T-helper 9 cell (primary cell): Measurements from ENCODE around the gene BRINP3.
"Not testable (repeated sequence)": the region's sequence is repeated elsewhere in the genome, so short reads cannot be mapped to it uniquely, and the experiment has no call there.

Experiments
- DNase-seq: peaks from one replicate; pipeline ENCODE4 v3.0.0-alpha.2; 2020
- total RNA-seq, 2 donors: gene quantifications; one replicate each; lab custom pipeline; 2026; lab: John Stamatoyannopoulos, UW

BRINP3 gene
- total RNA-seq: 0 reads per million in 2 donors

DNA sequence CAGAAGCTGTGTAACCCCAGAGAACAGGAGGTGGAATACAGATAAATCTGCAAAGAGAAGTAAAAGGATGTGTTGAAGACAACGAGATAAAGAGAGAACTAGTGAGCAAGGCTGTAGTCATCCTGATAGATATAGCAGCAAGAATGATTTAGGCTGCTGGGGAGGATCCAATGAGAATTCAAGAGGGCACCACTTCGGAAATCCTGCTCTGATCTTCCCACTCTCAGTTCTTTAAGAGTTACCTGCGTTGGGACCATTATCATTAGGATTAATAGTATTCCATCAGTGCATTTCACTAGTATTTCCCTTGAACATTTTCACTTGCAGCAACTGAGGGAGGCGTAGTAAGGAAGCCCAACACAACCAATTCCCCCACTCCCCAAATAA, at the start of gene BRINP3:
Gene BRINP3 (minus strand): TSS at position 103 of the 387 bp plus-strand sequence.
- DNase-seq: no peak

DNA sequence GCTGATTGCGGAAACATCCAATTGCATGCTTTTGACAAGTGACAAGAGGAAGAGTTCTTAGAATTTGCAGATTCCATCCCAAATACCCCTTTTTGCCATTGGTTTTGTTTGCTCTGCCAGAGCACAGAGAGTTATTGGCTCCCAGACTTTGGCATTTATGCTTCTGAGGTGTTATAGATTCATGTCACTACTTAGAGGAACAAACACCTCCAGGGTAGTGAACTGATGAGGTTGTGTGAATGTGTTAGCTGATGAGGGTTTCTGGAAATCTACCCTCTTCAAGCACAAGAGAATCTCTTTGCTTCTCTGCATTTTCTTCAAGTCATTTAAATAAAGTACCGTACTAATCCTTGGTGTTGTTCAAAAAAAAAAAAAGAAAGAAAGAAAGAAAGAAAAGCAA, 33.9 kb upstream of the BRINP3 start:
- DNase-seq: no peak

DNA sequence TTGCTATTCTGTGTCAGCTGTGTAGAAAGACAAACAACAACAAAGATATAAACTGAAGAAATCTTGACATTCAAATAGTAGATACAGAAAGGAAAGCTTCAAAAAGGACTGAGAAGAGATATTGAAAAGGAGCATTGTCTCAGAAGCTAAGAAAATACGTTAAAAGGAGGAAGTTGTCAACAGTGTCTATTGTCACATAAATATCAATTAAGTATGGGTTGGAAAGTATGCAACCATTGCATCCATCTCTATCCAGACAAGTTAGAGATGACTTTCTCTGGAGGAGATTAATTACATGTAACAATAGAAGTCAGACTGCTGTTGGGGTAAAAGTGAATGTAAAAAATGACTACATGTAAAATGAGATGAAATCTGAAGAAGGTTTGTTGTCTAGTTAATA, 29.7 kb upstream of the BRINP3 start:
- DNase-seq: no peak

DNA sequence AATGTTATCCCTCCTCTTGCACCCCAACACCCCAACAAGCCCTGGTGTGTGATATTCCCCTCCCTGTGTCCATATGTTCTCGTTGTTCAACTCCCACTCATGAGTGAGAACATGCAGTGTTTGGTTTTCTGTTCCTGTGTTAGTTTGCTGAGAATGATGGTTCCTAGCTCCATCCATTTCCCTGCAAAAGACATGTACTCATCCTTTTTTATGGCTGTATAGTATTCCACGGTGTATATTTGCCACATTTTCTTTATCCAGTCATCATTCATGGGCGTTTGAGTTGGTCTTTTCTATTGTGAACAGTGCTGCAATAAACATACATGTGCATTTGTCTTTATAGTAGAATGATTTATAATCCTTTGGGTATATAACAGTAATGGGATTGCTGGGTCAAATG, 26.9 kb upstream of the BRINP3 start:
- not testable (repeated sequence) for DNase-seq

DNA sequence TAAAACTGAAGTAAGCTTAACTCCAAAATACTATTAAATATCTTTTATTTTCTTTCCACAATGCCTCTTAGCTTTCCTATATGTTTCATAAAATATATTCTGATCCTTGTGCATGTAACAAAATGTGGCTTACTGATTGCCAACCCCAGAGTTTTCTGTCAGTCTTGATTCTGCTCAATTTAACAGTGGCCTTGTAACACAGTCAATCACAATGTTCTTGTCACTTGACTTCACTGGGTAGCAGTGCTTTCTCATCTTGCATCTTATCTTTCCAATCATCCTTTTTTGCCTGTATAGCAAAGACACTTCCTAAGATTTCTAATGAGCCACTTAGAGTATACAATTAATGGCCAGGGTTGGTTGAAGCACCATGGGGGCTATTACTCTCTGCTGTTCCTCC, 19.9 kb upstream of the BRINP3 start:
- DNase-seq: no peak

DNA sequence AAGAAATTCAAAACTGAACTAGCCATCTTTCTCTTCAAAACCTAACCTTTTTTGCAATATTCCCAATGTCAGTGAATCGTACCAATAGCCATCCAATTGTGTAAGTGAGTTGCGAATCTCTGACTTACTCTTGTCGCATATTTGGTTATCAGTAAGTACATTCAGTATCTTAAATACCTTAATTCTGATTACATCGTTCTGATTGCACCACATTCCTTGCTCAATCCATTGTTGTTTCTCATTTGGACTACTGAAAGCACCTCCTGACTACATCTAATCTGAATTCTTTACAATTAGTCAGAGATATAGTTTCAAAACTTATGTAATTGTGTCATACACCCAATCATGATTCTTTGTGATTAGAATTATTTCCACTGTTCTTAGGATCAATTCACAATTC, 16.8 kb upstream of the BRINP3 start:
- DNase-seq: no peak

DNA sequence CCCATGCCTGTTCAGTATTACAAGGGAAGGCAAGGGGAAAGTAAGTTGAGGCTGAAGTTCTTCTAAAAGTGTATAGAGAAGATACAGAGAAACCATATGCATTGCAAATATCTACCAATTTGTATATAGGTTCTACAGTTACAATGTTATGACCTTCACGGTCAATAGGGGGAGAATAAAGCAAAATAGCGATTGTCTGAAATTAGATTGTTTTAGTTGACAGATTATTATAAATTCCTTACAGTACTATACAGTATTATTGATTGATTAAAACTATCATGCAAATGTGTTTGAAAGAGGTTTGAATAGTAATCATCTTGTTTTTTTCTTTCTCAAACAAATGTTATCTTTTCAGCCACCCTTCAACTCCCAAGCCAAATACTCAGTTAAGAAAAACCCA, 13.7 kb upstream of the BRINP3 start:
- no peak for DNase-seq

DNA sequence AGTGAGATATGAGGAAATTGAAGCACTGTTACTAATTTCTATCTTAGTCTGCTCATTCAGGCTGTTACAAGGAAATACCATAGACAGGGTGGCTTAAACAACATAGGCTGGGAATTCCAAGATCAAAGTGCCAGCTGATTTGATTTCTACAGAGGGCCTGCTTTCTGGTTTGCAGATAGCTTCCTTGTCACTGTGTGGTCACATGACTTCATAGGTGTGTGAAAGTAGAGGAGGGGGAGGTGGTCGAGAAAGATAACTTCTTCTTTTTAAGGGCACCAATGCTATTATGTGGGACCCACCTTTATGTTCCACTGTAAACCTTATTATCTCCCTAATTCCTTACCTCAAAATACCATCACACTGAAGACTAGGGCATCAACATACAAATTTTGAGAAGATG, 6.4 kb upstream of the BRINP3 start:
- DNase-seq: no peak

DNA sequence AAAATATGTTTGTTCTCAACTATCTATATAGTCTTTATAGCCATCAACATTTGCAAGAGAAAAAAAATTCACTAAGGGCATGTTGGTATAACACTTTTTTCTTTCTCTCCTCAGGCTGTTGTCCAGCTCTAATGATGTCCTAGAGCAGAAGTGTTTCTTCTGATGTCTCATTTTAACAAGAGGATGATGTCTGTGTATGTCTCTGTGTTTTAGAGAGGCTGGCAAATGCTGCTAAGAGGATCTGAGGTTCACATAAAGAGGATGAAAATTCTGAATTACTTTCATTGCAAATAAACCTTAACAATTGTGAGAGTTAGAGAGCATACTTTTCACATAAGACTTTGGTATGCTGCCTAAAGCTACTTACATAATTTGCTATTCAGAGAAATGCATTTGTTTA, 2.6 kb upstream of the BRINP3 start:
- DNase-seq: no peak

DNA sequence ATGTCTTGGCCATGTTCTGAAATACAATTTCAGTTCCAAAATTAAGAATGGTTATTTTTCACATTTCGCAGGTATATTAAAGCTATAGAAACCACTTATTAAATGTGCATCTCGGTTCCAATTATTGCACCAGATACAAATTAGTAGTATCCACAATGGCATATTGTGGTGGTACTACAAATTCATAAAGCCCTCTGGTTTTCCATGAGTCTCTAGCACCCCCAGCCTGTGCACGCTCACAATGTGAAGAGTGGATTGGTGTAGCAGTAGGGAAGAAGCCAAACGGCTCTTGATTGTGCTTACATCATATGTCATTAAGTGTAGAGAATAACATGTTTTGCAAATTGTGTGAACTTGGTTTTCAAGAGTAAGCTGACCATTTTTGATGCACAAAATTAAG, 1.9 kb upstream of the BRINP3 start:
- DNase-seq: no peak

DNA sequence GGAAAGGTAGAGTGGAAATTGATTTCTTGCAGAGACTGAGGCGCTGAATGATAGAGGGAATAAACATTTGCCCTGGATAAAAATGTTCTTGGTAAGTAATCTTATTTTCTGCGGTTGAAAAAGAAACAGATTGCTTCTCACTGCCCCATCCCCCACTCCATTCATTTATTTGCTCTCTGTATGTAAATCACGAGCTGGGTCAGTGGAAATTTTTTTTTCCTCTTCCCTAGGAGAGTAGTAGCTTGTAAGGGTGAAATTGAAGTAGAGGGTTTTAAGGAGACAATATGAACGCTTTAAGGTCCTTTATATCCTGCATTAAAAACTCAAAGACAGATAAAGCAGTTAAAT, 1.4 kb upstream of the BRINP3 start:
- DNase-seq: no peak

DNA sequence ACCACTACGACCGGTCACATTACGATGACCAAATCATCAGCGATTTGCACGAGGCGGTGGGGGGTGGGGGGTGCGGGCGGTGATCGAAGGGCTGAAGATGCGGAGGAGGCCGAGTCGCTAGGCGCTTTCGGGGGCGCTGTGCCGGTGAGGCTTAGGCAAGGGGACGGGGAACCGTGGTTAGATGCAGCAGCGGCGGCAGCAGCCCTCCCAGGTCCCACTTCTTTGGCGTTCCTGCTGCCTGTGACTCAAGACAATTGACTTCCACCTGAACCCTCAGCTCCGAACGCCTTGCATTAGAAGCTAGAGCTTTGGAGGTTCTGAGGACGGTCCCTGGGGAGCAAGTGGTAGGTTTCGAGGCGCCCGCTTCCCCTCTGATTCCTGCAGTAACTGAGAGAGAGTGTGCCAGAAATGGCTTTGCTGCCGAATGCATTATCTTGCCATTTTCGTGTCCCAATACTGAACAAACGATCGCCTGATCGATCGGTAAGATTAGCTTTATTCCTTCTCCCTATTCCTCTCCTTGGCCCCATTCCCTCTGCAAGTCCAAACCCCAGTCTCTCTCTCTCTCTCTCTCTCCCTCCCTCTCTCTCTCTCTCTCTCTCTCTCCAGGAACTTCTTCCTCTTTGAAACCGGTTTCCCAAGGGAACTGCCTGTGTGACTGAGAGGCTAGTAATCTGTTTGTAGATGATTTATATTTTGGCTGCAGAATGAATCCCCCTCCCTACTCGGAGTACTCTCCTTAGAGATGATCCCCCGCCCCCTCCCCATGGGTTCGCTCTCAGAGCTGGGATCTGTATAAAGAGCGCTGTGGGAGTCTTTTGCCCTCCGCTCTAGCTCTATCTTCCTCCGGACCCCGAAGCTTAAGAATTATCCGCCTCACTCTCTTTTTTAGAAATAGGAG, 735 bp upstream of the BRINP3 start:
- no peak for DNase-seq

DNA sequence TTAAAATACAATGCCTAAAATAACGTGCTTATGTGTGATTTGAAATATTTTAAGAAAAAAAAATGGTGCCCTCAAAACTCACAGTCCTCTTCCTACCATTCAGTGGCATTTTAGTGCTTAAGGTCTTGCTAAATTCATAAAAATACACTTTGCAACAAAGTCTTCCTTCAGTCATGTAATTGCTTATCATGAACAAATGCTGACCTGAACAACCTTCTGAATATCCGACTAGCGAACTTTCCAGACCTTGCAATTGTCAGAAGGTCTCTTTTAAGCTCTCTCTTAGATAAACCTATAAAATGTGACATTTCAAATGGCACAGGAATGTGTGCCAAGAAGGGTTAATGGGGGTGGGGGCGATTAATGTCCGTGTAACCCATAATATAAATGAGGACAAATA, 858 bp downstream of the BRINP3 start:
- DNase-seq: no peak

DNA sequence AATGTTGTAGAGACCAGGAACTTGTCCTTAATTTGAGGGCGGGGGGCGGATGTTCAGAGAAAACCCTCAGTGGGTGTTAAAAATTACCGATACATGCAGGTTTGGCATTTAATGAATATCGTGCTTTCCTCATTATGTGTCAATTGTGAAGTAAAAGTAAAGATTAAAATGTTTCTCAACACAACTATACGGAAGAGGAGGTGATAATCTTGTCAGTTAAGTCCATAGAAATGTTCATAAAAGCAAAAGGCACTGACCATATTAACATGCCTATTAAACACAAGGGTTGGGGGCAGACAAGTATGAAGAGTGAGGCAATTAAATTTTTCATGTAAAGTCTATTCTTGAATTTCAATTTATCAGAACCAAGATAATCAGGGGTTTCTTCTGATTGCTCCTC, 1.3 kb downstream of the BRINP3 start:
- DNase-seq: no peak

DNA sequence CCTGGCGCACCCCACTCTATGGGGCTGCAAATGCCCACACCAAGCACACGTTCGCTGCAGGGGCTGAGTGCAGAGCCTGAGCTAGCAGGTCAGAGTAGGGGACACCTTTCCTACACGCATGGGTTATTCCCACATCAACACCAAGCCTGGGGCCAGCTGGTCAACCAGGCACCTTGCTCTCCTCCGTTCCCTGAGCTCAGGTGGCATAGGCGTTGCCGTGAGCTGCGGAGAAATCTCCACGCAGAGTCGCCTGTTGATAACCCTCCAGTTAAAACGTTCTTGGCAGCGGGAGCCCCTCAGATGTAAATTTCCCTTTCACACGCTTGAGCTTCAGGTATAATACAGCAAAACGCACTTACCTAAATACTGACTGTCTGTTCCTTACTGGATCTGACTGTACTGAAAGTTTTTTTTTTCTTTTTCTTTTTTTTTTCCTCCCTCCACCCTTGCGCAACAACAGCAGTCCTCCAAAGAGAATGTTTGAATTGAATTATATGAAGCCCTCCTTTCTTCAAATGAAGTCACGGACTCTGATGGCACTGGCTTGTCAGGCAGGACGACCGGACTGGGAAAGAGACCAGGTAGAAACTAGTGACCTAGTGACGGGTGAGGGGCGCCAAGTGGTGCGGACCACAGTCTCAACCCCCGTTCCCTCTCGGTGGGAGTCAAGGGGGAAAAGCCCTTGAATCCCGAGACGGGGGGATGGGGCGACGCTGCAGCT, 2.1 kb downstream of the BRINP3 start:
- DNase-seq: no peak

DNA sequence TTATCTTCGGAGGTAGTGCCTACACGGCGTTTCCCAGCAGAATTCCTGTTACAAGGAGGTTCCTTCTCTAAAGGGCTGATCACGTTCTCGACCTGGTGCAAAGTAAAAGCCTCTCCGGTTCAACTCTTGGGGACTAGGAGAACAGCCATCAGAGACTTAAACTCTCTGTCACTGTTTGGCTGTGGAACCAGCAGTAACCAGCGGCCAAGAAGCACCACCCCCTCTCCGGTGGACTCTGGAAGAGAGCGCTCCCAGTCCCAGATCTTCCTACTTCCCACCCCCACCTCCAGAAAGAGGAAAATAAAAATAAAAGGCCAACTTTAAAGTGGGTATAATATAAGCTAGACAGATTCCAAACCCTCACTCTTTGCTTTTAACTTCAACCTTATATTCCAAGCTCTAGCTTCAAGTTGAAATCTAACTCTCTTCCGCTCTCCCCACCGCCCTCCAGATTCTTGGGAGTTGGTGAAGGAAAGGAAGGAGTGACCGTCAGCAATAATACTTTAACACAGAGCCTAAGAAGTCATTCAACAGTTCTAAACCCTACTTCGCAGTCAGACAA, 2.9 kb downstream of the BRINP3 start:
- DNase-seq: no peak

DNA sequence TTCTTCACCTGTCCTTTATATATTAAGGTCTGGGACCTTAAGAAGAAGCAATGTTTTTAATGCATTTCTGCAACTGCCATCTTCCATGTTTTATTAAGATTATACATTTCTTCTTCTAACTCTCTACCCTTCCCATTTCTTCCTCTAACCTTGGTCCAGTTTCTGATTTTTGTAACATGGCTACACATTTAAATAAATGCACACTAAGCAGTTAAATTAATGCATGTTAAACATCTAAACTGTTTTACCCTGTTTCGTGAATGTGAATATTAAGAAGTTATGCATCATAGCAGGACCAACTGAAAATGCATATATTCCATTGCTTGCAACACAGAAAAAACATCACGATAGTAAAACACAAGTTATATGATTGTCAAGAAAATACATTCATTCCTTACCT, 3.7 kb downstream of the BRINP3 start:
- DNase-seq: no peak

DNA sequence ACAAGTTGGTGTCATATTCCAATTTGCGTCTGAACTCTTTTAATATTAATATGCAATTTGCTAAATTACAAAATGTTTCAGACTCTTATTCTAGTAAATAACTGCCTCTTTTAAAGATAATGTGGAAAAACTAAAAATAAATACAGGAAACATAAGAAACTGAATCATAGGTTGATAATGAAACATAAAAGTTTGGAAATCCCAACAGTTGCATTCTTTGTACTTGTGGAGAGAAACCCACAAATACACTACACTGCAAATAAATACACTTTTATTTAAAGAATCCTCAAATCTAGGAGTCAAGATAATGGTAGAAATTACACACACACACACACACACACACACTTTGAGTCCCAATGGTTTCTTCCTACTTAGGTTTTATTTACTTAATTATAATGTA, 5.2 kb downstream of the BRINP3 start:
- DNase-seq: no peak

DNA sequence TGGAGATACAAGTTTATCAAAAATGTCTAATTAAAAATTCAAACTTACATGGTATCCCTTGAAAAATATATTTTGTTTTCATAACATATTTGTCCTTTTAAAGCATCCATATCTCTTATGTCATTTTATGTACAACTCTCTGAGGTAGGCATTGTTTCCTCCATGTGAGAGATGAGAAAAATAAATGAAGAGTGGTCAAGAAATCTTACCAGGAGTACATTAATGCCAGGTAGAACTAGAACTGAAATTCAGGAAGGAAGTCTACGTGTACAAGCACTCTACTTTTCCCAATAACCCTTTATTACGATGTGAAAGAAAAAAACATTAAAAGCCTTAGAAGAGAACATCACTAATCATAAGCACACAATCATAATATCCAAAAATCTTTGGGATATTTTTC, 5.6 kb downstream of the BRINP3 start:
- DNase-seq: no peak

DNA sequence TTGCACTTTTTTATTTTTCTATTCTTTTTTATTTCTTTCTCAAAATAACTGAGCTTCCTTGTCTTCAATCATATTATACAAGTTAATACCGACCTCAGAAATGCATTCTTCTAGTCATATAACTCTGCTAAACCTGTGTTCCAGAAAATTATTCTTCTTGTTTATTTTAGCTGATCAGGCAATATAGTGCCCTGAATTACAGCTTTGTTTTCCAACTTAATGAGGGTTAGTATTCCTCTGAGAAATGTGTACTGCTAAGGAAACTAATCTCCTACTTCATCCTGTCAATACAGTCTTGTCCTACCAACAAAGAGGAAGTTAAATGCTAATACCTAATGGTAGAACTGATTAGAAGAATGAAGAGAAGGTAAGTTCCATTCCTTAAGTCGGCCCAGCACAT, 13.0 kb downstream of the BRINP3 start:
- DNase-seq: no peak

DNA sequence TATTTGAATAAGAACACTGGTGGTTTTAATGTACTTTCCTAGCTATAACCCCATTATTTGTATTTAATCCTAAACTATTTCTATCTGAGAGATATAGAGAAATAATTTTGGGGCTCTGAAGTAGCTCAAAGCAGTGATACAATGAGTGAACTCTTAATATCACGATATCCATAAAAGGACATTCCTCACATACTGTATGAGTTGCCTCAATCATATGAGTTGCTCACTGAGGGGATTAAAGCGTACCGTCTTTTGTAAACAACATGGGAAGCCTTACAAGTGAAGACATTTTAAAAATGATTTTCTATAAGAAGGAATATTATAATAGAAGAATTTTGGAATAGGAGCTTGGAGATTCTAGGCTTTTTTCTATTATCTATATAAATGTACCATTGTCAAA, 21.5 kb downstream of the BRINP3 start:
- DNase-seq: no peak

DNA sequence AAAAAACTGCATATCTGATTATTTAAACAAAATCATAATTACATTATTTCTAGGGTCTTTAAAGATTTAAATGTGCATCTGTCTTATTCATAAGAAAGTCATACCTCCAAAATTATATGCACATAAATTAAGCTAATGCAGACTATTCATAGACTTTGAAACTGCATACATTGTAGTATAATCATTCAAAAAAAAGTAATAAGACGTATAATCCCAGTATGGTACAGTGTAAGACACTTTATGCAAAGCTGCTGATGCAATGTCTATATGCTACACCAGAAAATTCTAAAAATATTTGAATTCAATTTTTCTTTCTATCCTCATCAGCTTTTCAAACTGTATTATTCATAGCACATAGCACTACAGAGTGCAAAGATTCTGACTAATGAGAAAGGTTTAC, 22.0 kb downstream of the BRINP3 start:
- DNase-seq: no peak

DNA sequence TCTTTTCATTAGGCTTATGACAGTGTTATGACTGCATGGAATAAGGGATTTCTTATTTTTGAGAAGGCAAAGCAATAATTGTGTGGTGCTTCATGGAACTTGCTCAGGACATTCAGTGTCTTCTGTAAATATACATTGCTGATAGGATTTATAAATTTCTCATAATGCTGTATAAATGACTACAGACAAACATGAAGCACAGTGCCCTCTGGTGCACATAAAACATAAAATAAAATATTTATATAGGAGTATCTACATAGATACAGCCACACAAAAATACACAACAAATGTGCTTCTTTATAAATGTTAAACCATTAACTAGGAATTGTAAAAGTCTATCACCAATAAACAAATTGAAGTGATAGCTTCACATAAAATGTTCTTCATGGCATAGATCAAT, 24.1 kb downstream of the BRINP3 start:
- no peak for DNase-seq

DNA sequence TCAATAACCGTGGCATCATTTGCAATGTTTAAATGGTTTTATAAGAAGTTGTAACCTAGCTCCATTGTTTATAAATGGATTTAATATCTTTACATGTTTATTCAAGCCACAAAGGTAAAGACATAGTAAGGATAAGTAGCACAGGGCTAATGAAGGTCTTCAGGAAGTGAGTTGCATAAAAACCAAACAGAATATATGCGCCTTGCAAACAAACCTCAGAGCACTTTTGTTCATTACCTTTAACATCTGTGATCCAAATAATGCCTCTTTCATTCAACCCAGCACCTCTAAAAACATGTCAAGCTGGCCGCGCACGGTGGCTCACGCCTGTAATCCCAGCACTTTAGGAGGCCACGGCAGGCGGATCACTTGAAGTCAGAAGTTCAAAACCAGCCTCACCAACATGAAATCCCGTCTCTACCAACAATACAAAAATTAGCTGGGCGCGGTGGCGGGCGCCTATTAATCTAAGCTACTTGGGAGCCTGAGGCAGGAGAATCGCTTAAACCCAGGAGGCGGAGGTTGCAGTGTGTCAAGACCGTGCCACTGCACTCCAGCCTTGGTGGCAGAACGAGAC, 25.3 kb downstream of the BRINP3 start:
- DNase-seq: no peak
